NCI-H1417 treated with DMSO at 0.1 percent for 48 hours (cell line): ENCODE results near the gene ABCC6.
"Not testable (repeated sequence)": the region's sequence is repeated elsewhere in the genome, so short reads cannot be mapped to it uniquely, and the experiment has no call there.

Experiments
- DNase-seq: peaks from one replicate; lab custom pipeline; 2025; lab: John Stamatoyannopoulos, UW

ABCC6 gene

DNA sequence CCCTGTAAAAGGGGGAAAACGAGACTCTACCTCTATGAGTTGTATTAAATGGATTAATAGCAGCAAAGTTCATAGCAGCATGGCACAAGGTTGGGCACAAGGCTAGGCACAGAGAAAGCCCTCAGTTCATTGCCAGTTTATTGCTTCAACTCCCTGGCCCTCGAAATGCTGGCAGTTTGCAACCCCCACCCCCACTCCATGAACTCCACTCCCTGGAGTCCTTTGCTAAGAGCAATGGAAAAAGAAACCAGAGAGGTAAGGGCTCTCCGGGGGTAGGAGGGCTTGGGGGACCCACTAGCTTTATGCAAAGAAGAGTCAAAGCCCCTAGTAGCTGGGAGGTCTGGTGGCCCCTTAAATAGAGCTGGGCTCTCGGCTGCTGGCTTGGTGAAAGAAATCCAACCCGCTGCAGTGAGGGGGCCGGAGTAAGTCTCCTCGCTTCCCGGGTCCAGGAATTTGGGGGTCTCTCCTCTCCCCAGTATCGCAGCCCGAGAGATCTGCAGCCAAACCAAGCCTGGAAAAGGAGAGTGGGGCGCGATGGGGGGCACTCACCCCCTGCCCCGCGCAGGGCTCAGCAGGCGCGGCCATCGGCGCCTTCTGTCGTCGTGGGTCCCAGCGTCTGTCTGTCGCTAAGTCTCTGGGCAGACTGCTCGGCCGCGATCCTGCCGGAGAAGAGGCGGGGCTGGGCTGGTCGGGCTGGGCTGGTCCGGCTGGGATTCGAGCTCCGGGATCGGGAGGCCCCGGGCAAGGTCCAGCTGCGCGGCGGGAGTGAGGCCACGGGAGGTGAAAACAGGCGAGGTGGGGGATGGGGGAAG is at the start of gene ABCC6:
ABCC6 (minus strand) TSS at position 645 of the 812 bp plus-strand sequence; CDS start at position 585, 60 bp downstream.
- DNase-seq, result not testable (repeated sequence)

DNA sequence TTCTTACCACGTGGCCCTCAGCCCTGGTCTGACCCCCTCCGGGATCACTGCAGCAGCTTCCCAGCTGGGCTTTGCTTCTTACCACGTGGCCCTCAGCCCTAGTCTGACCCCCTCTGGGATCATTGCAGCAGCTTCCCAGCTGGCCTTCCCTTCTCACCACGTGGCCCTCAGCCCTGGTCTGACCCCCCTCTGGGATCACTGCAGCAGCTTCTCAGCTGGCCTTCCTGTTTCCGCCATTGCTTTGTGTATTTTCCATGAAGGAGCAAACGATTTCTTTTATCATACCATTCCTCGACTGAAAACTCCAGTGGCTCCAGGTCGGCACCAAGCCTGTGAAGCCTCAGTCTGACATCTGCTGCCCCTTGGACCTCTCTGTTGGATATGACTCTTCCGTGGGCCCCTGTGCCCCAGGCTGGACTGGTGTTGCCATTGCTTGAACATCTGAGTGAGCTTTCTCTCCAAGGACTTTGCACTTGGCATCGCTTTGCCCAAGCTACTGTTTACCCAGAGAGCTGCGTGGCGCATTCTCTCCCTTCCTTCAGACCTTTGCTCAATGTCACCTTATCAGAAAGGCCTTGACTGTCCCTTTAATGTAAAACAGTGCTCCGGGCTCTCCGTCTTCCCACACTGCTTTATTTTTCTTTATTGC is 49.4 kb upstream of the ABCC6 start:
- not testable (repeated sequence) for DNase-seq

DNA sequence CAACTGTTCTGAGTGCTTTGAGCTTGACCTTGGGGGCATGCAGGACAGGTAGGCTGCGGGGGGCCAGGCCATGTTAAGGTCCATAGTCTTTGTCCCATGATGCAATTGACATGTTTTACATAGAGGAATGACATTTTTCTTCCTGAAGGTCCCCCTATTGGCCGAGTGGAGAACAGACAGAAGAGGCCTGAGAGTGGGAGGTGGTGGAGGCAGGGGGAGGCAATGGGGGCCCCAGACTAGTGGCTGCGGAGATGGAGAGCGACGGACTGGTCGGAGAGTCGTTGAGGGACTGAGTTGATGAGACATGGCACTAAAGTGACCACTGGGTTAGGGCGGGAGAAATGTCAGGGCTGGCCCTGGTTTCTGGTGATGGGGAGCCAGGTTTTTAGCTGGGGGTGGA is 48.4 kb upstream of the ABCC6 start:
- DNase-seq, result not testable (repeated sequence)

DNA sequence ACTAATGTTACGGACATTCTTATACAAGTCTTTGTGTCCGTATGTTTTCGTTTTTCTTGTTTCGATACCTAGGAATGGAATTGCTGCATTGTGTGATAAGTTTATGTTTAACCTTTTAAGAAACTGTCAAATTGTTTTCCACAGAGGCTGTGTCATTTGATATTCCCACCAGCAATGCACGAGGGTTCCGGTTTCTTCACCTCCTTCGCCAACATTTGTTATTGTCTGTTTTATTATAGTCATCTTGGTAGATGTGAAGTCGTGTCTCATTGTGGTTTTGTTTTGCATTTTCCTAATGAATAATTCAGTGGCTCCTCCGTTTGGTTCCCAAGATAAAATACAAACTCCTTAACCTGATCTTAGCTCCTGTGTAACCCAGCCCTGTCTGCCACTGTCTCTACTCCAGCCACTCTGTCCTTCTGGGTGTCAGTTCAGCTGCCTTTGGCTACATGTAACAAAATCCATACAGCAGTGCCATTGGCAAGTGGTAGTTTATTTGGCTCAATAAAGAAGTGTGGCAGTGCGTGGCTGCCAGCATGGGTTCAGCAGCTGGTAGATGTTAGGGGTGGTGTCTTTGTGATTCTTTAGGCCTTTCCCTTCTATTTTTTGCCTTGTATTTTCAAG is 45.0 kb upstream of the ABCC6 start:
- not testable (repeated sequence) for DNase-seq

- DNase-seq, result not testable (repeated sequence)
These were observed 44.4 kb upstream of the ABCC6 start for GRCh38 chr16:16267708-16268107.

DNA sequence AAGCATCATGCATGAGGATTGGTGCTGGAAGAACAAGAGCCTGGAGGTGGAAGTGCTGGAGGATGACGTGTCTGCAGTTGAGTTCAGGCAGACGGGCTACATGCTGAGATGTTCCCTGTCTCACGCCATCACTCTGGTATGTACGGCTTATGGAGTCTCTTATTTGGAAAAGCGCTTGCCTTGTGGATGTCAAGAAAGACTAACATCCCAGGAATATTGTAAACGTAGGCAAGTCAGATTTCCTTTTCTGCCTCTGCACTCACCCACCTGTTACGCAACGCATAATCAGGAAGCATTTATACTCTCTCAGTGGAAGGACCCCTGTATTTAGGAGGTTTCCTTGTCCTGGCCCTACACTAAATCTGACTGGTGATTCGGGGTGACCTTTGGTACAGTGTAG is 41.8 kb upstream of the ABCC6 start:
- not testable (repeated sequence) for DNase-seq

DNA sequence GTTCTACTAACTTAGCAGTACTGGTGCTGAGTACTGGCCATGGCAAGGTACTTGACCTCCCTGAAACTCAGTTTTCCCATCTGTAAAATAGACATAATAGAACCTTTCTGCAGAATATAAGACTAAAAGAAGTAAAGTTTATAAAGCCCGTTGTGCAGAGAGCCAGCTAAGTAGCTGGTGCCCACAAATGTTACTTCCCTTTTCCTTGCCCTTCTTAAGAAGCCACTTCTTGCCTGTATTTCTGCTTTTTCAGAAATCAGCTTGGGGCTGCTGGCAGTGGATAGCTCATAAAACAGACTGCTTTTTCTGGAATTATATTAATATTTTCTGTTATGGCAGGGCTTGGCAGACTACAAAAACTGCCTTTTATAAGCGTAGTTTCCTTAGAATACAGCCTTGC is 40.7 kb upstream of the ABCC6 start:
- not testable (repeated sequence) for DNase-seq

GRCh38 chr16:16262954-16263555 is 39.8 kb upstream of the ABCC6 start:
- DNase-seq, result not testable (repeated sequence)

DNA sequence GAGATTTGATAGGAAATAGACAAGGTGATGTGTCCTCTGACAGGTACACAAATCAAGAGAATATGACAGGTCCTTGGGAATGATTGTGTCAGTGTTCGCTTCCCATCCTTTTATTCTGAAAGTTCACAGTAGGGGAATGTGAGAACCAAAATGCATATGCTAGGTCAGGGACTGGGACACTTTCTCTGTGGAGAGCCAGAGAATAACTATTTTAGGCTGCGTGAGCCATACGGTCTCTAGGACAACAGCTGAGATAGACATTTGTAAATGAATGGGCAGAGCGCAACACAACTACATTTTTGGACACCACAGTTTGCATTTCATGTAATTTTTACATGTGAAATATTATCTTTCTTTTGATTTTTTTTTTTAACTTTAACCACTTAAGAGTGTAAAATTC is 36.7 kb upstream of the ABCC6 start:
- not testable (repeated sequence) for DNase-seq

DNA sequence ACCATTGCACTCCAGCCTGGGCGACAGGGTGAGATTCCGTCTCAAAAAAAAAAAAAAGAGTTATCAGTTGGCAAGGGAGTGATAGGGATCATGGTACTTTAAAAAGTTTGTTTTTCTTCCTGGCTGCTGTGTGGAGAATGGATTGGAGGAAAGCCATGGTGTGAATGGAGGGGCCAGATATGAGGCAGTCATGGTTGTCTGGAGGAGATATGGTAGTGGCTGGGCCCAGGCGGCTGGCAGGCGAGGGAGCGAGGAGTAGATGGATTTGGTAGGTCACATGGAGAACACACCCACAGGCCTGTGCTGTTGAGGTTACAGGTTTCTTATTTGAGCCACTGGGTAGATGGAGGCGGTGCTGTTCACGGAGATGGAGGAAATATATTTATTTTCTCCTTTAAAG is 35.5 kb upstream of the ABCC6 start:
- not testable (repeated sequence) for DNase-seq

DNA sequence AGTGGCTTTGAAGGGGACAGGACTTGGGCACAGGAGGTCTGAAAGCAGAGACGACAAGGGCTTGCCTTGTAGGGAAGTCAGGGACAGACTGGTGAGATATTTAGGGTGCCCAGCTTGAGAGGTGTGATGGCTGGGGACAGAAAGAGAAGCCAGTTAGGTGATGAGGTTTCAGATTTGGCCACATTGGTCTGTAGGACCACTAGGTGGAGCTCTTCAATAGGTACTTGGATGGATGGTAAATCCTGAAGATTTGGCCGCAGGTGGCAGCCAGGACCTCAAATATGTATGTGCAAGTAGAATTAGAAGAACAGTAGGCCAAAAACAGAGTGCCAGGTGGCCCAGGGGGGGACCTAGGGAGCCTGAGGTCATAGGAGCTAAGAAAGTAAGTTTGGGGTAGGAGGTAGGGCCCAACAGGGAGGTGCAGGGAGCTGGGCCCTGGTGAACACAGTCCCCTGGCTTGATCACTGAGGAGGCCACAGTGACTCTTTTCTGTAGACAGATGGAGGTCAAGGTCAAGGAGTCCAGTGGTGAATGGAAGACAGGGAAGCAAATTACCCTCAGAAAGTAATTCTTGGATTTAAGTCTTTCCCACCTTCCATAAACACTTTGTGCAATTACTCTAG is 34.1 kb upstream of the ABCC6 start:
- not testable (repeated sequence) for DNase-seq

- DNase-seq, result not testable (repeated sequence)
These were observed 29.1 kb upstream of the ABCC6 start for GRCh38 chr16:16252377-16252776.

DNA sequence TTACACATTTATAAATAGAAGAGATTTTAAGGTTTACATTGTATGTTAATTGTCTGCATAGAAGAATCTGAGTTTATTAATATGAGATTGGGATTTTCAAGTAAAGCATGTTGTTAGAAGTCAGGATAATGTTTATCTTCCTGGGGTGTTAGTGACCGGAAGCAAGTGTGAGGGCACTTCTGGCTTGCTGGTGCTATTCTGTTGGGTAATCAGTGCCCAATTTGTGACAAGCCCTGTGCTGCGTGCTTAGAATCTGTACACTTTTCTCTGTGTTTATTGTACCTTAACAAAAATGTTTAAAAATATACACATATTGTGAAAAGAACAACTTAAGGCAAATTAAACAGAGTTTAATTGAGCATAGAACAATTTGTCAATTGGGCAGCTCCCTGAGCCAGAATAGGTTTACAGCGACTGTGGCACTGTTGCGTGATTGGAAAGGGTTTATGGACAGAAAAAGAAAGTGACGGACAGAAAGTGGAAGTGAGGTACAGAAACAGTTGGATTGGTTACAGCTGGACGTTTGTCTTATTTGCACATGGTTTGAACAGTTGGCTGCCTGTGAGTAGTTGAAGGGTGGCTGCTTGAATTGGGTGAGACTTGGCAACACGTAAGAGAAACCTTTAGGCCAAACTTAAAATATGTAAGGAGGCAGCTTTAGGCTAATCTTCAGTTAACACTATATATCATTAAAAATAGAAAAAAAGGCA is 26.5 kb upstream of the ABCC6 start:
- DNase-seq, result not testable (repeated sequence)

DNA sequence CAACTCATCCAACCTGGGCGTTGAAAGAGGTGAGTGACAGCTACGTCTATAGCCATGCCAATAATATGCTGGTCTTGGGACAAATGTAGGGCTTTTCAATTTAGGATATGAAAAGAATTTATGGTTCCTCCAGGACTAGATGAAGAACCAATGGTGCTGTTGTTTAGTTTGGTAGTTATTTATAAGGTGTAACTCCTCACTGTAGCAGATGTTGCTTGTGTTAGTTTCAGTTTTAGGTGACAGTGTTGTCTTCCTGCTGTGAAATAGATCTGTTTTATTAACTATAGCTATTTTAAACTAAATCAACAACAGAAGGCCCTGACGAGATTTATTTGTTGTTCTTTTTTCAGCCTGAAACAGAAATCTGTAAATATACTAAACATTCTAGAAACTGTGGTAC is 24.1 kb upstream of the ABCC6 start:
- DNase-seq, result not testable (repeated sequence)

GRCh38 chr16:16246578-16247262 is 23.4 kb upstream of the ABCC6 start:
- not testable (repeated sequence) for DNase-seq

DNA sequence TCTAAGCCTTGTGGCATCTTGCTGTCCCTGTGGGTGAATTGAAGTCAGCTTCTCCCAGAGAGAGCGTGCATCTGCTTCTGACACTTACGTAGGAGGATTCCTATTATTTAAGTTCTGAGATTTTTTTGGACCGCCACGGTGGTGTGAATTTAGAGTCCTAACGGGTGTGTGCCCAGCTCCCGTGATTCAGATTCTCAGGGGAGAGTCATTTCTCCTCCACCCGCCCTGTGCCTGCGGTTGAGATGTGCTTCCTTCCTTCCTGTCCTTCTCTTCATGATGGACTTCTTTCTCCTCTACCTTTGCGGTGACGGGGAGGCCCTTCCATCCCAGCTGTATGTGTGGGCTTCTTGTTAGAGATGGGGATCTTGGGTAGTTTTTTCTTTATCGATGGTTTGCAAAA is 20.6 kb upstream of the ABCC6 start:
- DNase-seq, result not testable (repeated sequence)

- not testable (repeated sequence) for DNase-seq
These were observed 17.4 kb upstream of the ABCC6 start for GRCh38 chr16:16240667-16241066.

DNA sequence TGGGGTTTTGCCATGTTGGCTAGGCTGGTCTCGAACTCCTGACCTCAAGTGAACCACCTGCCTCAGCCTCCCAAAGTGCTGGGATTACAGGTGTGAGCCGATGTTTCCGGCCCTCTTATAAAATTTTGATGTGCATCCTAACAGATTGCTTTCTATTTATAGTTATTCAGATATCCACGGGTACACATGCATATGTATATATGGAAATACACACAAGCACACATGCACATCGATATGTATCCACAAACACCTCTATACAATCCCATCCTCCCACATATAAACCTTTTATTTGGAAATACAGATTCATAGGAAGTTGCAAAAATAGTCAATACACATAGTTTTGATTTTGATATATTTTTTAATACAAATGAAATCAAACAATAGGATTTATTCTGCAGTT is 14.4 kb upstream of the ABCC6 start:
- not testable (repeated sequence) for DNase-seq

GRCh38 chr16:16237071-16237470 is 13.8 kb upstream of the ABCC6 start:
- not testable (repeated sequence) for DNase-seq

DNA sequence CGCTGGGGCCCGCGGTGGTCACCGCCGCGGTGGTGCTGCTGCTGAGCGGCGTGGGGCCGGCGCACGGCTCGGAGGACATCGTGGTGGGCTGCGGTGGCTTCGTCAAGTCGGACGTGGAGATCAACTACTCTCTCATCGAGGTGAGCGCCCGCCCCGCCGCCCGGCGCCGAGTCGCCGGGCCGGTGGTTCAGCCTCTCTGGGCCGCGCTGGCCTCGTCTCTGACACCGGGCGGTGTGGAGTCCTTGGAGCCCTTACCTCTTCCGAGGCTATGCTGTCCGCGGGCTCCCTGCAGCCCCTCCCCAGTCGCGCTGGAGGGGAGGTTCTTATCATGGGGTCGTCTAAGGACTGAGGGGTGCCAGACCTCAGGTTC is 9.4 kb upstream of the ABCC6 start:
- DNase-seq, result not testable (repeated sequence)
